GM12865 (cell line): Measurements from ENCODE around the gene HOXC11.
A peak's percentile ranks its signal among the peaks of the same experiment; 100 is the strongest.

Experiments
- DNase-seq: peaks from one replicate; pipeline ENCODE4 v3.0.0; 2010; ENCODE audit warnings: low read depth
- H3K4me3 ChIP-seq: 2 replicates; pipeline ENCODE4 v1.5.1; 2011; ENCODE audit warnings: mild to moderate bottlenecking, low read depth, low read length, control low read depth
- TF ChIP-seq, protein P1 (sequence below): IDR thresholded peaks from 2 replicates; pipeline ENCODE4 v1.5.1; 2011; ENCODE audit warnings: low read length, control low read depth, low read depth, inconsistent platforms; ENCODE audit not compliant: insufficient read depth; ENCODE audit errors: missing control alignments

The HOXC11 gene

DNA sequence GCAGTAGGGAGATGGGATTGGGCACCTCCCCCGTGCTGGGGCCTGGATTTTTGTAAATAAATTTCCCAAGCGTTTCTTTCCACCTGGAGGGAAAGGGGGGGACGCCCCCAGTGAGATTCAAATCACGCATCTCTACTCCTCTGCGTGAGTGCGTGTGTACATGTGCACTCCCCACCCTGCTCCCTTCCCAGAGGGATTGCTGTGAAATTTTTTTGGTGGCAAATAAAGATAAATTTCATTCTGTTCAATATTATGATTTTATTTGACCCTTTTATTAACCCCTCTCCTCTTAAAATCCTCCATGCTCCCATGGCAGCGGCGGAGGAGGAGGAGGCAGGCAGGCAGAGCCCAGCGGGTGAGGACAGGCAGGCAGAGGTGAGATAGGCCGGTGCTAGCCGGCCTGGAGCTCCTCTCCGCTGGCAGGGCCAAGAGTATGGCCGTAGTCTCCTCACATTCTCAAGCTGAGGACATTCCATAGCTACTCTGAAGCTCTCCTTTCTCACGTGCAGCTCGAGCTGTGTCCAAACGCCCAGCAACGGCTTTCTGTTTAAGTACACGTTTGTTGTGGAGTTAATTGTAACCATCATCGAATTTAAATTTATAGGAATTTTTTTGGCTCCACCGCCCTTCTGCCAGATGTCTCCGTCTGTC is 3.4 kb downstream of the HOXC11 start:
- H3K4me3 ChIP-seq, result no peak overlapping the region
- no peak for DNase-seq
- TF ChIP-seq, protein P1, sequence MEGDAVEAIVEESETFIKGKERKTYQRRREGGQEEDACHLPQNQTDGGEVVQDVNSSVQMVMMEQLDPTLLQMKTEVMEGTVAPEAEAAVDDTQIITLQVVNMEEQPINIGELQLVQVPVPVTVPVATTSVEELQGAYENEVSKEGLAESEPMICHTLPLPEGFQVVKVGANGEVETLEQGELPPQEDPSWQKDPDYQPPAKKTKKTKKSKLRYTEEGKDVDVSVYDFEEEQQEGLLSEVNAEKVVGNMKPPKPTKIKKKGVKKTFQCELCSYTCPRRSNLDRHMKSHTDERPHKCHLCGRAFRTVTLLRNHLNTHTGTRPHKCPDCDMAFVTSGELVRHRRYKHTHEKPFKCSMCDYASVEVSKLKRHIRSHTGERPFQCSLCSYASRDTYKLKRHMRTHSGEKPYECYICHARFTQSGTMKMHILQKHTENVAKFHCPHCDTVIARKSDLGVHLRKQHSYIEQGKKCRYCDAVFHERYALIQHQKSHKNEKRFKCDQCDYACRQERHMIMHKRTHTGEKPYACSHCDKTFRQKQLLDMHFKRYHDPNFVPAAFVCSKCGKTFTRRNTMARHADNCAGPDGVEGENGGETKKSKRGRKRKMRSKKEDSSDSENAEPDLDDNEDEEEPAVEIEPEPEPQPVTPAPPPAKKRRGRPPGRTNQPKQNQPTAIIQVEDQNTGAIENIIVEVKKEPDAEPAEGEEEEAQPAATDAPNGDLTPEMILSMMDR, result no peak

DNA sequence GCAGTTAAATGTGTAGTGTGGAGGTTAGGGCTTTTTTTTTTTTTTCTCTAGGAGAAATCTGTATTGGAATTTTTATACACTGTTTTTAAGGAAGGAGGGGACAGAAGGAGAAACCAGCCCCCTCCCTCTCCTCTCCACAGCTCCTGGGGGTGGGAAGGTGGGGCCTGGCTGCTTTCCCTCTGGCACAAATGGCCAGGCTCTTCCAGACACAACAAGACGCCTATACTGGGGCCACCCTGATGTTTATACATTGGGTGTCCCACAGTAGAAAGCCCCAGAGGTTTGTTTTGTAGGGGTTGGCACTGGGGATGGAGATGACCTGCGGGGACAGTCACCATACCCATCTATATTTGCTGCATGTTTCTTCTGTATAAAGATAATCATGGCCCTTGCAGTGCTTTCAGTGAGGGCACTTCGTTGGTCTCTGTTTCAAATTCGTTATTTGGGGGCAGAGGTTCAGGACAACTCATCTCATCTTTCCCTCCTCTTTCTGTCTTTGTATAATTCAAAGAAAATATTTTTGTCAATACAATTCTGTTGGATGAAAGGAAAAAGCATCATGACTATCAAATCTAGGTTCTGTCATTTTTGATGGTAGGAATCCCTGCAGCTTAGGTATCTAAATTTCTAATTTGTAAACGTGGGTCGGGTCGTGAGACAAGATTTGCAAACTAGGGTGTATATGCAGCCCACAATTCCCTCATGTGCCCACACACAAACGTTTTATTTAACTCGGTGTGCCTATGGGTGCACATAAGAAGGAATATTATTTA is 4.1 kb downstream of the HOXC11 start:
- TF ChIP-seq, protein P1, result no peak
- no peak overlapping the region for H3K4me3 ChIP-seq
- no peak for DNase-seq

DNA sequence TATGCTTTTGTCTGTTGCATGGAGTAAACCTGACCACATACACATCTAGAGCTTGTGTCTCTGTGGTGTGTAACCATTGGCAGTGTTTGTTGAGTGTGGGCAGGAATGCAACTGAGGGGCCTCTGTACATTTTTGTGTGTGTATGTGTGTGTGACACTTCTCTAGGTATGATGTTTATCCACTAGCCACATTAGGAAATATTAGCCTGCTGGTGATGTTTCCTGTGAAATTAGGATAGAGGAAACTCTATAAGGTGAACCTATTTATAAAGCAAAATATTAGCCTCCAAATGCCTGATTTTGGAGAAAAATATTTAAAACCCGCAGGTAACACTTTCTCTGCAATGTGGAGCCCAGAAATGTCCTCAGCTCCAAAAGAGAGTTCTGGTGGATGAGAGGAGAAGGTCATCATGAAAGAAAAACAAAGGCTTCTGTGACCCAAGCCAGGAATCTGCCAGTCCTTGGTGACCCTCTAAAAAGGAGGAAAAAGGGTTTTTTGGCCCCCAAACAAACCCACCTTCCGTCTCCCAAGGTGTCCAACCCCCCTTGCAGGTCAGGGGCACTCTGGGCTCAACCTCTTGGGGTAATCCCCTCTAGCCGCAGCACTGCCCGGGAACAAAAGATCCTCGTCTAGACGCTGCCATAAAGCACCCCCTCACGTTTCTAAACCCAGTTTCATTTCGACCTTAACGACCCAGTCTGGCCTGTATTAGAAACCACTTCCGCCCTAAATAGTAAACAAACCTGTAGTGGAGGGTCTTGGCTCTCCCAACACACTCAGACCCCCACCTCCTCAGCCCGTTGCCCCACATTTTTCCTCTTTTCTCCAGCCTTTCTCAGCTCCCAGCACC is 4.9 kb downstream of the HOXC11 start:
- peak; percentile 33 for DNase-seq
- no peak overlapping the region for H3K4me3 ChIP-seq
- TF ChIP-seq, protein P1, result no peak

DNA sequence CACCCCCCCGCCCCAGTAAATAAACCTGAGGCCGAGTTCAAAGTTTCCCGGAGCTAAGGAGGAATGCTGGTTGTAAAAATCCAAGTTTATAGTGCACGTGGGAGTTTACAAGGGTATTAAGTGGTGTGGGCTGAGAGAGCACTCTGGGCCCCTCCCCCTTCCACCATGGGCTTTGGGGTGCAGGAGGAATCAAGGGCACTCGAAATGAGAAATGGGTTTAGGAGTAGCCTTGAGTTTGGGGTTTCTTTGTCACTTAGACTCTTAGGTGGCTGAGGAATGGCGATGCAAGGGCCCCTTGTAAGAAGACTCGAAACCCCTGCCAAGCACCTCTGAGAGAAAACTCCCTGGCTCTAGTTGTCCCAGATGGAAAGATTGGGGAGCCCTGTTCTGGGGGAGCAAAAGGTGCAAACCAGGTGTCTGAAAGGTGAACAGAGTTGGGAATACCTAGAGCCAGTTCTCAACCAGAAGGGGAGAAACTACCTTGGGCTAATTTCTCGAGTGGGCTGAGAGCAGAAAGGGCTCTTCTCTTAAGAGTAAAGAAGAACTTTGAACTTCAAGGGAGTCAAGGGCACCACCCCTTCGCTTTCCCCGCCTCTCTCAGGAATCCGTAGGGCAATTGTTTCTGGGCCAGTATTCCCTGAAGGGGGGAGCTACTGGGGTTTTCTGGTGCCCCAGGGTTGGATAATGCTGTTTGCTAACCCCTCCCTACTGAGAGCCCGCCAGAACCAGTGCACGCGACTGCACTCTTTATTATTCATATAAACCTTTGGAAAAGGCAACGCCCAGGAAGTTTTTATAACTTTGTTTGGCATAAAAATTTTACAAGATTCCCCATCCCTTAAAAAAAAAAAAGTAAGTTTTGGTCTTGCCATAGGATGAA is 5.8 kb downstream of the HOXC11 start:
- DNase-seq, result no peak
- no peak overlapping the region for H3K4me3 ChIP-seq
- TF ChIP-seq, protein P1, result no peak

DNA sequence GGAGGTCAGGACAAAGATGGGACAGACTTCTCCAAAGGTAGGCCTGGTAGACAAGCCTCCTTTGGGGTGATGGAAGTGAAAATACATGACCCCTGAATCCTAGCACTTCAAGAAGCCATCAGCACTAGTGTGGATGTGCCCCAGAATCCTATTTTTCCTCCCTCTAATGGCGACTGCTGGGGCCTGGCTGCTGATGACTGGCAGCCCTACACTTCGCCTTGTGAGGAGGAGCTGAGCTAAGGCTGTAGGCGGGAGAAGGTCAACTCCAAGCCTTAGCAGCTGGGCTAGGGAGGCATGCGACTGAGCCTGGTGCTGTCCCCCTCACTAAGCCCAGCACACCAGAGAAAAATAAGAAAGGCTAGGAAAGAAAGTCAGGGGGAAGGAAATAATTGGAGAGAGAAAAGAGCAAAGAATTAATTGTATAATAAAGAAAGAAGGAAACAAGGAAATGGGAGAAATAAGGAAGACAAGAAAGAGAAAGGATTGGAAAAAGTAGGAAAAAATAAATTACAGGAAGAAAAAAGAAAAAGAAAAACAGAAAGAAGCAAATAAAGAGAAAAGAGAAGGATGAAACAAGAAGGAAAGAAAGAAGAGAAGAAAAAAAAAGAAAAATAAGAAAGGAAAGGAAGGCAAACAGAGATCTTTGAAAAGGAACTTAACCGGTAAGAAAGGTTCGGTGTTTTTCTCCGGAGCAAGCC is 7.3 kb downstream of the HOXC11 start:
- TF ChIP-seq, protein P1, result no peak
- H3K4me3 ChIP-seq, result no peak overlapping the region
- DNase-seq, result no peak
